RPMI7951 (cell line): ENCODE data around the gene NEURL3. TPM values are rescaled to one million over a fixed set of nuclear protein-coding genes. Genes with fewer than 3 reads are reported as not detected.
"Not testable (repeated sequence)": the region's sequence is repeated elsewhere in the genome, so short reads cannot be mapped to it uniquely, and the experiment has no call there.

ENCODE experiments used
- DNase-seq: peaks from one replicate; pipeline ENCODE4 v3.0.0-alpha.2; 2012; ENCODE audit warnings: low read depth
- total RNA-seq: library from RNA; depleted of rRNA; stranded (reverse); fragments of >200 nt; shearing (Covaris generic); gene quantifications from 2 replicates; pipeline ENCODE4 v1.2.3, GENCODE V29; 2014

NEURL3 gene
- total RNA-seq, 1 experiment from 2014 or later: 0.48 TPM

DNA sequence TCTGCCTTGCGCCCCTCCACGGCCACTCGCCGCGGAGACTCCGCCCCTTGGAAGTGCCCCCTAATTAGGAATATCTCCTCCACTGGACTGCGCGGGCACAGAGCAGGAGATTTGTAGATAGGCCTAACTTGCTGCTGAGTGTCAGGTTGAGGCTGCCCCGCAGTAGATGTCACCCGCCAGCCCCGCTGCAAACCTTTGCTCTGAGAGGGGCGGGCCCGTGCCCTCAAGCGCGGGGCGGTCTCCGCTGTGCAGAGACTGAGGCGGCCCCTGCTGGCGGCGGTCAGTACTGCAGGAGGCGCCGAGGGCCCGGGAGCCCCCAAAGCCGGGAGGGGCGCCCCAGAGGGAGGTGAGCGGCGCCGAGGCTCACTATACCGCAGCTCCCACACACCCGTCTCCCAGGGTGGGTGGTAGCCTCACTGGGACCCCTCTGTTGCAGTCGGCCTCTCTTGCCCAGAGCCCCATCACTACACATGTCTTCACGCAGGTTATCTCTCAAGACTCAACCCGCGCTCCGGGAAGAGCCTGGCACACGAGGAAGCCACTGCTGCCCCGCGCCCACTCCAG lies 2.9 kb upstream of the NEURL3 start:
- peak; percentile 60 for DNase-seq

DNA sequence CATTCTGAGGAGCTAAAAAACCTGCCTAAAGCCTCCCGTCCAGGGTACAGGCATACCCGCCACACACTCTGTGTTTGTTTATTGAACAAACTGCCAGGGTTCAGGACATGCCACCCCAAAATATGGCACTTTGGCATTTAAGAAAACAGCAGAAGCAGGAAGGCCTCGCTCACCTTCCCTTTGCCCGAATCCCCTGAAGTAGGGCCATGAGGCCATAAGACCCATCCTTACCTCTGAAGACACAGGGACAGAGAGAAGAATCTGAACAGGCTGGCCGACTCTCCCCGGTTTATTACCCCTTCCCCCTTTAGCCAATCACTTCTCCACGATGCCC lies 1.7 kb upstream of the NEURL3 start:
- DNase-seq: no peak

DNA sequence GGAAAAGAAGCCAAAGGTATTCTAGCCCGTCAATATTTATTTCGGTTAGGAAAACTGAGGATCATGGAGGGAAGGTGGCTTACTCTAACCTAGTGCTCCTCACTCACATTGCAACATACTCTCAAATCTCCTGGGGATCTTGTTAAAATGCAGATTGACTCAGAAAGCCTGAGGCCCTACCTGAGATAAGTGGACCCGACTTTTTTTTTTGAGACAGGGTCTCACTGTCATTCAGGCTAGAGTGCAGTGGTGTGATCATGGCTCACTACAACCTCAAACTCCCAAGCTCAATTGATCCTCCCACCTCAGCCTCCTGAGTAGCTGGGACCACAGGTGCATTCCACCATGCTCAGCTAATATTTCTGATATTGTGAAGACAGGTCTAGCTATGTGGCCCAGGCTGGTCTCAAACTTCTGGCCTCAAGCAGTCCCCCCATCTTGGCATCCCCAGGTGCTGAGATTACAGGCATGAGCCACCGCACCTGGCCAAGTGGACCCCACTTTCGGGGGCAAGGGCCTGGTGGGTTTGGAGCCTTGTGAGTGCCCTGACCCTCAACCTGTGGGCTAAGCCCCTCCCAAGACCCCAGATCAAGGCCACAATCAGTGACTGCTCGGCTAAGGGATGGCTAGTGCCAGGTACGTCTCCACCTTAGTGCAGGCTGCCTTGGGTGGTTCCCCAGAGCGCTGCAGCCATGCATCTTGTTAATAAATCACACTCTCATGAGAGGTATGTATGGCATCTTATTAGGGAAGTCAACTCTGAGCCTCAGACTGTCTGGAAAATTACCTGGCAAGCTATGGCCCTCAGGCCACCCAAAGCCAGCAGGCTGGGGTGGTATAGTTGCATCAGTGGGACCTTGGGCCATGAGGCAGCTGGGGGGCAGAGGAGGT lies 1.1 kb upstream of the NEURL3 start:
- no peak for DNase-seq

DNA sequence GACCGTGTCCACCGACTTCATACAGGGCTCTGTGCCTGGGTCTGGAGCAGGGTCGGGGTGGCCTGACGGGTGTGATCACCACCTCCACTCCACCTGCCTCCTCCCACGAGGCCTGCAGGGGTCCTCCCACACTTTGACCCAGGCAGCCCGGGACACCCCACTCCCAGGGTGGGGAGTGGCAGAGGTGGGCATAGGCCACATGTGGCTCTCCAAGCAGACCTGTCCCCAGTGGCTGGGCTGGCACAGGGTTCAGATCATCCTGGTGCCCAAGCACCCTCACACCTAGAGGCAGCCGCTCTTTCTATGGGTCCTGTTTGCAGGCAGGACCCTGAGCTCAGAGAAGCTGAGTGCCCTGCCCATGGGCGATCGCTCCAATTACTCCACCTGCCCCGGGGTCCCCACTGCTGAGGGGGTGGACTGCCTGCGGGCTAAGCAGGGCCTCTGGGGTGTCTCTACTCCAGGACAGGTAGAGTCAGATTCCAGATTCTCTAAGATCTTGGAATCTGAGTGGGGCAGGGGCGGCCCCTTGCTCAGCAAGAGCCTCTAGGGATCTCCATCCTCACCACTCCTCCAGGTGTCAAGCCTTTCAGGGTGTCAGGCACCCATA lies 1.4 kb downstream of the NEURL3 start:
- no peak for DNase-seq

DNA sequence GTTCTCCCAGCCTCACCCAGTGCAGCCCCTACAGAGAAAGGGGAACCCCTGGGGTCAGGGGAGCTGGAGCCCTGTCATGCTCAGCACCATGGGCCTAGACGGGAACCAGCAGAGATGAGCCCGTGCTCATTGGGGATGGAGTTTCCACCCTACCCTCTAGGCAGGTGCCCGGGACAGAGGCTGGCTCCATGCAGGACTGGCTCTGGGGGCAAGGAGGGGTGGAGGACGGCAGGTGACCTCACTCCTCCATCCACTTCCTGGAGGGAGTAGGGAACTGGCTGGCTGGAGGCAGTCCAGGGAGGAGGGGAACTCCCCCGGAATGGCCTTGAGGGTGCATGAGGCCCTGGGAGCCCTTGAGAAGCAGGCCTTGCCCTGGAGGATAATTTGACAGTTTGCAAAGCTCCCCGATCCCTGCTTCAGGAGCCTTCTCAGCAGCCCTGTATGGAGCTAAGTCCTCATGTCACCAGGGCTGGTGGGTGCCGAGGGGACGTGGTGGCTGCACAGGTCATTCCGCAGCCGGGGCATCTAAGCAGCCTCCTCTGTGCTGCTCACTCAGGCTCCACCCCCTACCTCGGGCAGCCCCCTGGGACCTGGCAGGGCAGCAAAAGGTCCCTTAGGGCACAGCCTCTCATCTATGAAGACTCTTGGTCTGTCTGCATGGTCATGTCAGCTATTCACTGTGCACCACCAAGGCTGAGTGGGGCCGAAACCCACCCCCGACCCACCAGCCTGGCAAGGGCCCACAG lies 2.1 kb downstream of the NEURL3 start:
- no peak for DNase-seq

DNA sequence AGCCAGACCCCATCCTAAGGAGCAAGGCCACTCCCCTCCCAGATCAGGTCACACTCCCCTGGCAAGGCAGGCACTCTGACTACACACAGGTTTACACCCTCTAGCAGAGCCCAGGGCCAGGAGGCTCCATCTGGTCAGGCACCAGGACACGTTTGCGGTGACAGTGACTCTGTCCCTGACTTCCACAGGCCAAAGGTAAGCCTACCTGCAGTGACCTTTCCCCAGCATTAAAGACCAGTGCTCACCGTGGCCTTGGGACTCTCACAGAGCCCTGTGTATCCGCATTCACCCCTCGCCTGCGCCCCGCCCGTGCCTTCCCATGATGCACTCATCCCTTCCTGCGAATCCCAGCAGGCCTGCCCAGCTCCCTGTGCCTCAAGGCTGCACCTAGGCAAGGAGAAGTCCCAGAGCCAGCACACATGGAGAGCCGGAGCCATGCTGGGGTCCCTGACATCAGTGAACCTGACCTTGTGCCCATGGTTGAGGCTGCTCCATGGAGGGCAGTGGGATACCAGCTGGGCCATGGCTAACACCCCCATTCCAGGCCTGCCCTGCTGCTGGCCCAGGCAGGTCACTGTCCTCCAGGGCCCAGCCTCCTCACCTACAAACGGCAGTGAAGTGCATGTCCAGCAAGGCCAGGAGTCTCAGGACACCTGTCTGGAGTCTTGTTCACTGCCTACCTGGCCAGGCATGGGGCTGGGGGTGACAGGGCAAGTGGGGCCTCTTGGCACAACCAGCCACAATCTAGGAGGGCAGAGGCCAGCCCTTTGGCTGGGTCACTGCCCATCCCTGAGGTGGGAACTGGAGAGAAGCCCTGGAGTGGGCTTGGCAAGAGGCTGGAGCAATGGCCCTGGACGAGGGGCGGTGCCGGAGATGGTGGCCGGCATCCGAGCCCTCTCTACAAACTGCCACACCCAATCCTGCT lies 3.0 kb downstream of the NEURL3 start:
- DNase-seq: no peak

DNA sequence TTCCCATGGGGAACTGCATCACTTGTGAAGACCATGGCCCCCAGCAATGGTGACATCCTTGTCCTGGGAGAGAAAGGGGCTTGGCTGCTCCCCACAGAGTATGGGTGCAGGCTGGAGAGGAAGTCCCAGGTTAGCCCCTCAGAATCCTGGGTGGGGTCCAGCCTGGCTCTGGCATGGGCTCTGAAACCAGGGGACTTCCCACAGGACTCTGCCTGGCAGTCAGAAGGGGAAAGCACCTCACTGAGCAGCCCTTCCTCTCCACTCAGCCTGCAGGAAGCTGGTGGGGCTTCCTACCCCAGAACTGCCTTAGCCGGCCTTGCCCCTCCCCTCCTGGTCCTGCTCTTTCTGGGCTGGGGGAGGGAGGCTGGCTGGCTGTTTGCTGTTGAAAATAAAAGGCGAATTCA lies 3.7 kb downstream of the NEURL3 start:
- no peak for DNase-seq

DNA sequence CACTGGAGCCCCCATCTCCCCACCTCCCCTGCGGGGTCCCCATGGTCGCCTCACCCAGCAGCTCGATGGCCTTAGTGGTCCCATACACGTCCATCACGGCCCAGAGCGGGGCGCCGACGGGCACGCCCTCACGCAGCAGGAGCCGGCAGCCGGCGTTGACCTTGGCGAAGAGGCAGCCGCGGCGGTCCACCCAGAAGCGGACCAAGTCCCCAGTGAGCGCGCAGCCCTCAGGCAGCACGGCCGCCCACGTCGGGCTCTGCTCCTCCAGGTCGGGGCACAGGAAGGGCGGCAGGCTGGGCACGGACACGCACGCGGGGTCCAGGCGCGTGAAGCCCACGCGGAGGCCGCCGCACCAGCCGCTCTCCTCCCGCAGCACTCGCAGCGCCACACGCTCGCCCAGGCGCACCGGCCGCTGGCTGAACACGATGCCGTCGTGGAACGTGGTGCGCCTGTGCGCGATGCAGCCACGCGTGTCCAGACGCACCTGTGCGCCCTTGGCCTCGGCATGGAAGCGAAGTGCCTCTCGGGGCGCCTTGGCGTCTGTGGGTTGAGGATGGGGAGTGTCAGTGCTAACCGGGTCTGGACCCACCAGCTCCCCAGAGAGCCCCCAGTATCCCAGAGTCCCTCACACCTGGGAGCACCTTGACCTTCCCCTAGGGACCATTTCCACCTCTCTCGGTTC lies 4.6 kb downstream of the NEURL3 start:
- DNase-seq: no peak

DNA sequence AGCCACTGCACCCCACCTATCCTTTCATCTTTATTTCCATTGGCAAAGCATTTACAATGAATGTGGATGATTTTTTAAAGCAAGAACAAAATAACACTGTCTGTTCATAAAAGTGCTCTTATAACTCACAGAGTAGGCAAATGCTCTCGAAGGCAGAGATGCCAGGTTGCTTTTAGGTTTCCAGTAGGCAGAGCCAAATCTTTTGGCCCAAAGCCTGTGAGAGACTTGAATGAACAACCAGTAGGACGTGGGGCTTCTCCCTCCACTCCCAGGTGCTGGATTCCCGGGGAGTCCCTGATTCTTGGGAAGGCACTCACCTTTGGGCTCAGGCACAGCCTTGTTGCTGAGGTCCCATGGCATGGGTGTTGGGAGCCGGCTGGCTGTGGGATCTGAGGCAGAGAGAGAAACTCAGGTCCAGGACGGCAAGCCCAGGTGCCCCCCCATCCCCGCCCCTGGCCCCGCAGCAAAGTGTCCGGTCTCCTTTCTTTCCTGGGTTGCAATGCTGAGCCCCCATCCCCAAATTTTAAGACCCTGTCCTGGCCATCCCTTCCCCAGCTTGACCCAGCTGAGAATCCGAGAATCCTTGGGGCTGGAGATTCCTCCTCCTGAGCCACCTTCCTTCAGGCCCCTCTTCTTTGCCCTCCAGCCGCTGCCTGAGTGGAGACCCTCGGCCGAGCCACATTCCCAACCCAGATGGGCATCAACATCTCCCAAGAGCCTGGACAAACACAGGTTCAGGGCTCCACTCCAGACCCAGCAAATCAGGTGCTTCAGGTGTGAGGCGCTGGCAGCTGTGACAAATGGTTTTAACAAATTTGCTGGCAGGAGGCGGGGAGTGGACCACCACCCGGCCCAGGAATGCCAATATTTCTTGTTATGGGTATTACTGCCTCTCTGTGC lies 5.8 kb downstream of the NEURL3 start:
- DNase-seq: no peak

DNA sequence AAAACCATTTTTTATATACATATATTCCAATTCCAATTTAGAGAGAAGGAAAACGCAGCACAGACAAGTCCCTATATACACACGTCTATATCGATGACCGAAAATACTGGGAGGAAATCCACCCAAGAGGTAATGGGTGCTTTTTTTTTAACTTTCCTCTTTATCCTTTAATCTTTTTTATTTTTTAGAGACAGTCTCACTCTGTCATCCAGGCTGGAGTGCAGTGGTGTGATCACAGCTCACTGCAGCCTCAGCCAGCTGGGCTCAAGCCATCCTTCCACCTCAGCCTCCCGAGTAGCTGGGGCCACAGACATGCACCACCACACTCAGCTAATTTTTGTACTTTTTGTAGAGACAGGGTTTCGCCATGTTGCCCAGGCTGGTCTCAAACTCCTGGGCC lies 6.5 kb downstream of the NEURL3 start:
- not testable (repeated sequence) for DNase-seq

DNA sequence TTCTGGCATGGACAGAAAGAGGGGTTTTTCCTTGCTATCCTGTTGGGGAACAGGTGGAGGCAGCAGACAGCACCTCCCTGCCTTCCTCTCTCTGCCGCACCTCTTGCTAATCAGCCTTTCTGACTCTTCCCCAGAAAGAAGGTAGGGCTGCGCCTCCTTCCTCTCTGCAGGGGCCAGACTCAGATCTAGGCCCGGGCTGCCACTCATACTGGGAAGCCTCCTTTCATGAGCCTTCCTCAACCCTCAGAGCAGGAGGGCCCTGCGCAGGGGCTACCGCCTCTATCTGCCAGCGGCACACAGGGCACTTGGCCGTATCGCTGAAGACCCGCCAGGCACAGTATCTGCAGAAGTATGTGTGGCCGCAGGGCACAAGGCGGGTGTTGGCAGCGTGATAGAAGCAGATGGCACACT lies 7.1 kb downstream of the NEURL3 start:
- DNase-seq: no peak

DNA sequence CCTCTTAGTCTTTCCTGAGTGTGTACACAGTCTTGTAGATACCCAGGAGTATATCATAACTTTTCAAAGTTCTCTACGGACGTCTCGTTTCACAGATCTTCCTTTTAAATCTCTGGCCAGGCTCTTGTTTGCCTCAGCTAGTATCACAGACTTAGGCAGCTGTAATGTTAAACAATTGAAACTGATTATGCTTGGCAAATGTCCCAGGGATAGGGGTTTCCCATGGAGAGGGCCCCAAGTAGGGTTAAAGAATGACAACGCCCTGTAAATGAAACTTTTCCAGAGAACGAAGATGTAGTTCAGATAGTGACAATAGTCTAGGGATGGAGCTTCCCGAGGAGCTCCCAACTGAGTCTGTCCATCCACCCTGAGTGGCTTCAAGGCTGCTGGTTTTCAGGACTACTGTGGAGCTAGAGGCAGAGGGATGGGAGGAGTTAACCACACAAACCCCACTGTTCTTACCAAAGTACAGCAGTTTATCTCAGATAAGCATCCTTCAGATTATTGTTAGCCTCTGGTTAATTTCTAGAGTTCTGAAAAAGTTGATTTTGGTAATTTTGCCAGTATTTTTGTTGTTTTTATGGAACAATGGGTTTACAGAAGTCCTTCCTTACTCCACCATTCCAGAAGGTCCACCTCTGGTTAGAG lies 9.1 kb downstream of the NEURL3 start:
- no peak for DNase-seq

DNA sequence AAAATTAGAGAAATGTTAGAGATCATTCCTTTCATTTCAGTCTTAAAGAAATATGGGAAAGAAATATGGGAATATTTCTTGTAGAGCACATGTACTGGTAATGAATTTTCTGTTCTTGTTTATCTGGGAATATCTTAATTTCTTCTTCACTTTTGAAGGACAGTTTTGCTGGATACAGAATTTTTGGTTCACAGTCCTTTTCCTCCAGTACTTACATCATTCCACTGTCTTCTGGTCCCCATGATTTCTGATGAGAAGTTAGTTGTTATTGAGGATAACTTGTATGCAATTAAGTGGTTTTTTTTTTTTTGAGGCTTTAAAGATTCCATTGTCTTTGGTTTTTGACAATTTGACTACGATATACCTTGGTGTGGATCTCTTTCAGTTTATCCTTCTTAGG lies 11.0 kb downstream of the NEURL3 start:
- DNase-seq: no peak

DNA sequence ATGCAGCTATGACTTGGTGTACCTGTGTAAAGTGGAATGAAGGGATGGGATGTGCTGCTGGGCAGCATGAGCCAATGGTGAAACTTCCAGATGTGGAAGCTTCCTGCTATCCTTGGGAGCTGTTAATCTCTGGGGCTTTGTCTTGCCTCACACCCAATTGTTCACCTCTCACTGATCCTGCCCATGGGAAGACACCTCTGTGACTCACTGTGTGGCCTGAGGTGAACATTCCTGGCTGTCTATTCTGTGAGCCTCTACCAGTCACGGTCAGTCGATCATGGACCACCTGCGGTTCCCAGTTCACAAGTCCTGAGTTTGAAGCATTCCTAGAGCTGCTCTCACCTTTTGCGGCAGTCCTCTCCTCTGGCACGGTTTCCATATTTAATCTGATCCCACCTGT lies 12.1 kb downstream of the NEURL3 start:
- no peak for DNase-seq

DNA sequence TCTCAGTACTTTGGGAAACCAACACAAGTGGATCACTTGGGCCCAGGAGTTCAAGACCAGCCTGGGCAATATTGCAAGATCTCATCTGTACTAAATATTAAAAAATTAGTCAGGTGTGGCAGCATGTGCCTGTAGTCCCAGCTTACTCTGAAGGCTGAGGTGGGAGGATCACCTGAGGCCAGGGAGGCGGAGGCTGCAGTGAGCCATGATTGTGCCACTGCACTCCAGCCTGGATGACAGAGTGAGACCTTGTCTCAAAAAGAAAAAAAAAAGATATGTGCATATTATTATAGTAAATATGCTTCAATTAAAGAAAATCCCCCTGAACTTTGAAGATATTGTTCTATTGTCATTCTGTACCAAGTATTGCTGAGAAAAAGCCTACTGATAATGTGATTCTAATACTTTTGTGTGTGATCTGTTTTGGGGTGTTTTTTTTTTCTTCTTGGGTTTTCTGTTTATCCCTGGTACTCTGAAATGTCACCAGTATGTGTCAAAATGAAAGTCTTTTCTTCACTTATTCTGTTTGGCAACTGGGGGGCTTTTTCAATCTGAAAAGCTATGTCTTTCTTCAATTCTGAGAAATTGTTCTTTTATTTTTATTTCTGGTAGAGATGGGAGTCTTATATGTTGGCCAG lies 13.2 kb downstream of the NEURL3 start:
- DNase-seq: no peak

DNA sequence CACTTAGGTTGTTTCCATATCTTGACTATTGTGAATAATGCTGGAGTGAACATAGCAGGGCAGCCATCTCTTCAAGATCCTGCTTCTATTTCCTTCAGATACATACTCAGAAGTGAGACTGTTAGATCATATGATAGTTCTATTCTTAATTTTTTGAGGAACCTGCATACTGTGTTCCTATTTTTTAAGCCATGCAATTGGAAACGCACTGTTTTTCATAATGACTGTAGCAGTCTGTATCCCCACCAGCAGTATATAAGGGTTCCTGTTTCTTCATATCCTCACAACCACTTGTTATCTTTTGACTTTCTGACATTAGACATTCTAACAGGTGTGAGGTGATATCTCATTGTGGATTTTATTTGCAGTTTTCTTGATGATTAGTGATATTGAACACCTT lies 15.5 kb downstream of the NEURL3 start:
- DNase-seq: no peak

DNA sequence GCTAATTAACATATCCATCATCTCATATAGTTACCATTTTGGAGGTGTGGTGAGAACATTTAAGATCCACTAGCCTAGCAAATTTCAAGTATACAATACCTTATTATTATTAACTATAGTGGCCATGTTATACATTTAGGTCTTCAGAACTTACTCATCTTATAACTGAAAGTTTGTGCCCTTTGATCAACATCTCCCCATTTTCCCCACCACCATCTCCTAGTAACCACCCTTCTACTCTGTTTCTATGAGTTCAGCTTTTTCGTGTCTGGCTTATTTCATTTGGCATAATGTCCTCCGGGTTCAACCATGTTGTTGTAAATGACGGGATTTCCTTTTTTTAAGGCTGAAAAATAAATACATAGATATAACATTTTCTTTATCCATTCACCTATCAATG lies 15.9 kb downstream of the NEURL3 start:
- no peak for DNase-seq

DNA sequence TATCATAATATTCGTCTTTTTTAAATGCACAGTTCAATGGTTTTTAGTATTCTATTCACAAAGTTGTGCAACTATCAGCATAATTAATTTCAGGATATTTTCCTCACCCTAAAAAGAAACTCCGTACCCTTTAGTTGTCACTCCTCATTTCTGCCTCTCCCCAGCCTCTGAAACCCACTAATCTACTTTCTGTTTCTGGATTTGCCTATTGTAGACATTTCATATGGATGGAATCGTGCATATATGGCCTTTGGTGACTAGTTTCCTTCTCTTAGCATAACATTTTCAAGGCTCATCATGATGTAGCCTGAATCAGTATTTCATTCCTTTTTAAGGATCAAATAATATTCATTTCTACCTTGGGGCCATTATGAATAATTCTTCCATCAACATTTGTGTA lies 18.5 kb downstream of the NEURL3 start:
- no peak for DNase-seq
